PC-9 (cell line): ENCODE measurements around the gene RER1. TPM values are rescaled to one million over a fixed set of nuclear protein-coding genes. Genes with fewer than 3 reads are reported as not detected.

Source experiments
- BruUV-seq: library from RNA; stranded (reverse); fragments of 400-500 nt; replicated peaks from 2 replicates; lab custom pipeline; 2021; lab: Mats Ljungman, UMichigan
- CTCF ChIA-PET: fragments of 300-600 bp; sonication (Branson Sonifier 250); formaldehyde crosslinking; loops from one replicate; lab custom pipeline; 2022; ENCODE audit warnings: antibody characterized with exemption; lab: Charles Lee
- POLR2A ChIA-PET: fragments of 300-600 bp; sonication (Branson Sonifier 250); formaldehyde crosslinking; loops from one replicate; lab custom pipeline; 2022; ENCODE audit warnings: antibody characterized with exemption; ENCODE audit not compliant: unreplicated experiment; lab: Charles Lee
- DNase-seq, 2 experiments: peaks; one replicate each; pipeline versions ENCODE4 v3.0.0 to v3.0.0-alpha.2; 2015 to 2022; ENCODE audit warnings: mixed read lengths in 1 of 2
- H2AFZ ChIP-seq: fragments of 200-600 bp; sonication (generic); 2 replicates; pipeline ENCODE4 v1.8.1; 2017; ENCODE audit warnings: antibody characterized with exemption
- H3F3A ChIP-seq: fragments of 200-600 bp; sonication (generic); 2 replicates; pipeline ENCODE4 v1.8.1; 2017; ENCODE audit warnings: antibody characterized with exemption, mild to moderate bottlenecking, low read depth; ENCODE audit not compliant: insufficient read depth
- H3K27ac ChIP-seq: fragments of 200-600 bp; sonication (generic); 2 replicates; pipeline ENCODE4 v1.6.1; 2016; ENCODE audit warnings: mixed run types
- H3K27me3 ChIP-seq: fragments of 200-600 bp; sonication (generic); 2 replicates; pipeline ENCODE4 v1.6.1; 2016; ENCODE audit warnings: low read depth, mixed run types; ENCODE audit not compliant: insufficient read depth
- H3K36me3 ChIP-seq: fragments of 200-600 bp; sonication (generic); 2 replicates; pipeline ENCODE4 v1.6.1; 2016; ENCODE audit warnings: low read depth, mixed run types
- H3K4me1 ChIP-seq: fragments of 200-600 bp; sonication (generic); replicated peaks from 2 replicates; pipeline ENCODE4 v1.6.1; 2016; ENCODE audit warnings: mixed run types; ENCODE audit not compliant: insufficient read depth
- H3K4me2 ChIP-seq: fragments of 200-600 bp; sonication (generic); 2 replicates; pipeline ENCODE4 v1.6.1; 2017; ENCODE audit warnings: mixed run types
- H3K4me3 ChIP-seq: fragments of 200-600 bp; sonication (generic); 2 replicates; pipeline ENCODE4 v1.6.1; 2016; ENCODE audit warnings: mixed run types
- H3K79me2 ChIP-seq: fragments of 200-600 bp; sonication (generic); 2 replicates; pipeline ENCODE4 v1.6.1; 2017; ENCODE audit warnings: low read depth, mixed run types
- H3K9me2 ChIP-seq: fragments of 200-600 bp; sonication (generic); 2 replicates; pipeline ENCODE4 v1.8.1; 2017; ENCODE audit warnings: mild to moderate bottlenecking; ENCODE audit not compliant: insufficient read depth
- H3K9me3 ChIP-seq: fragments of 200-600 bp; sonication (generic); 2 replicates; pipeline ENCODE4 v1.8.1; 2016; ENCODE audit warnings: low read depth; ENCODE audit not compliant: insufficient read depth
- H4K20me1 ChIP-seq: fragments of 200-600 bp; sonication (generic); 2 replicates; pipeline ENCODE4 v1.8.1; 2017; ENCODE audit not compliant: insufficient read depth
- EZH2 ChIP-seq: fragments of 200-600 bp; sonication (generic); IDR thresholded peaks from 2 replicates; pipeline ENCODE4 v1.8.0; 2017; ENCODE audit warnings: antibody characterized with exemption, low read depth
- intact Hi-C: fragments of 100-400 bp; cut with micrococcal nuclease; formaldehyde crosslinking; loops from one replicate; pipeline ENCODE4 v1.10.0; 2022; ENCODE audit not compliant: unreplicated experiment
- total RNA-seq: library from RNA; stranded (reverse); gene quantifications from 2 replicates; pipeline ENCODE4 v1.2.3, GENCODE V29; 2021
- TF ChIP-seq, protein P1 (sequence below): fragments of 200-600 bp; sonication (generic); conservative IDR thresholded peaks from 2 replicates; pipeline ENCODE4 v1.6.1; 2017; ENCODE audit warnings: mixed run types, antibody characterized with exemption, mild to moderate bottlenecking, moderate library complexity

RER1 gene
- total RNA-seq, 1 experiment from 2014 or later, result 131 TPM

GRCh38 chr1:2384941-2385481 is 6.6 kb upstream of the RER1 start:
- no peaks in the 10 kb centered on the region for H3K36me3 ChIP-seq
- H3K4me2 ChIP-seq, result no peak overlapping the region
- H2AFZ ChIP-seq, result no peak overlapping the region
- no peaks in the 10 kb centered on the region for H3K9me2 ChIP-seq
- CTCF ChIA-PET, result no interaction called here
- H3K4me3 ChIP-seq, result no peak overlapping the region
- H3K9me3 ChIP-seq, result no peaks in the 10 kb centered on the region
- no peaks in the 10 kb centered on the region; the same call in 1 of the 2 replicates for H4K20me1 ChIP-seq
- H3K79me2 ChIP-seq, result peaks cover 8% of the 10 kb centered on the region; the same call in 1 of the 2 replicates
- BruUV-seq, result no TSS peak
- no peak for DNase-seq
- TF ChIP-seq, protein P1, sequence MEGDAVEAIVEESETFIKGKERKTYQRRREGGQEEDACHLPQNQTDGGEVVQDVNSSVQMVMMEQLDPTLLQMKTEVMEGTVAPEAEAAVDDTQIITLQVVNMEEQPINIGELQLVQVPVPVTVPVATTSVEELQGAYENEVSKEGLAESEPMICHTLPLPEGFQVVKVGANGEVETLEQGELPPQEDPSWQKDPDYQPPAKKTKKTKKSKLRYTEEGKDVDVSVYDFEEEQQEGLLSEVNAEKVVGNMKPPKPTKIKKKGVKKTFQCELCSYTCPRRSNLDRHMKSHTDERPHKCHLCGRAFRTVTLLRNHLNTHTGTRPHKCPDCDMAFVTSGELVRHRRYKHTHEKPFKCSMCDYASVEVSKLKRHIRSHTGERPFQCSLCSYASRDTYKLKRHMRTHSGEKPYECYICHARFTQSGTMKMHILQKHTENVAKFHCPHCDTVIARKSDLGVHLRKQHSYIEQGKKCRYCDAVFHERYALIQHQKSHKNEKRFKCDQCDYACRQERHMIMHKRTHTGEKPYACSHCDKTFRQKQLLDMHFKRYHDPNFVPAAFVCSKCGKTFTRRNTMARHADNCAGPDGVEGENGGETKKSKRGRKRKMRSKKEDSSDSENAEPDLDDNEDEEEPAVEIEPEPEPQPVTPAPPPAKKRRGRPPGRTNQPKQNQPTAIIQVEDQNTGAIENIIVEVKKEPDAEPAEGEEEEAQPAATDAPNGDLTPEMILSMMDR, result no peak
- TF ChIP-seq EZH2, result no peak
- H3K4me1 ChIP-seq, result peaks cover 5% of the 10 kb centered on the region; the same call in 1 of the 2 replicates
- H3K27ac ChIP-seq, result no peak overlapping the region
- POLR2A ChIA-PET, result no interaction called here
- H3F3A ChIP-seq, result peaks cover 4% of the 10 kb centered on the region; the same call in 1 of the 2 replicates
- H3K27me3 ChIP-seq, result no peaks in the 10 kb centered on the region
- intact Hi-C loops, result no loop called here

GRCh38 chr1:2385606-2386280 is 5.9 kb upstream of the RER1 start:
- Histone ChIP-seq H3K36me3 (no peaks in the 10 kb centered on the region), H3K79me2 (peaks cover 14% of the 10 kb centered on the region; the same call in 1 of the 2 replicates), H3K4me3 (no peak overlapping the region), H3K4me2 (no peak overlapping the region), H3K9me3 (no peaks in the 10 kb centered on the region), H3K9me2 (no peaks in the 10 kb centered on the region), H2AFZ (no peak overlapping the region), H3F3A (peaks cover 6% of the 10 kb centered on the region; the same call in 1 of the 2 replicates), H3K4me1 (peaks cover 9% of the 10 kb centered on the region; the same call in 1 of the 2 replicates), H3K27ac (no peak overlapping the region), H3K27me3 (no peaks in the 10 kb centered on the region), H4K20me1 (no peaks in the 10 kb centered on the region; the same call in 1 of the 2 replicates)
- DNase-seq, result no peak
- POLR2A ChIA-PET, result no interaction called here
- CTCF ChIA-PET, result interaction anchor here (0.5 kb wide), 1 partner anchor 17 kb away, joined by 3 read pairs; no protein-coding TSS in a partner anchor
- no TSS peak for BruUV-seq
- no peak for TF ChIP-seq EZH2
- TF ChIP-seq, protein P1, result no peak
- intact Hi-C loops, result no loop called here

- intact Hi-C loops, result no loop called here
- H3F3A ChIP-seq, result peaks cover 6% of the 10 kb centered on the region; the same call in 1 of the 2 replicates
- no peaks in the 10 kb centered on the region for H3K9me2 ChIP-seq
- ChIA-PET POLR2A (interaction anchor here (0.7 kb wide), 1 partner anchor 162 kb away, joined by 3 read pairs; no protein-coding TSS in a partner anchor), CTCF (interaction anchor here (0.5 kb wide), 1 partner anchor 1245 kb away, joined by 7 read pairs; no protein-coding TSS in a partner anchor)
- no peaks in the 10 kb centered on the region; the same call in 1 of the 2 replicates for H4K20me1 ChIP-seq
- H3K4me2 ChIP-seq, result no peak overlapping the region
- no peaks in the 10 kb centered on the region for H3K27me3 ChIP-seq
- BruUV-seq, result no TSS peak
- no peak for TF ChIP-seq EZH2
- TF ChIP-seq, protein P1, result no peak
- H3K9me3 ChIP-seq, result no peaks in the 10 kb centered on the region
- no peak overlapping the region for H2AFZ ChIP-seq
- no peak overlapping the region for H3K4me3 ChIP-seq
- H3K79me2 ChIP-seq, result peaks cover 18% of the 10 kb centered on the region; the same call in 1 of the 2 replicates
- H3K36me3 ChIP-seq, result no peaks in the 10 kb centered on the region
- H3K27ac ChIP-seq, result no peak overlapping the region
- peak in 1 of 2 experiments; percentile 17 for DNase-seq
- peaks cover 9% of the 10 kb centered on the region; the same call in 1 of the 2 replicates for H3K4me1 ChIP-seq
Measured at GRCh38 chr1:2386636-2387611, 4.7 kb upstream of the RER1 start.
